Liver (tissue), 9 donors: ENCODE results near the gene CAMKMT. TPM values are rescaled to one million over a fixed set of nuclear protein-coding genes. Genes with fewer than 3 reads are reported as not detected.

Experiments
- DNase-seq: peaks from one replicate; pipeline ENCODE4 v3.0.0-alpha.2; 2017; ENCODE audit warnings: low spot score
- H3K27ac ChIP-seq, 2 donors: one replicate each; pipeline ENCODE4 v1.7.0; 2013; ENCODE audit warnings: inconsistent platforms in 2 of 2, low read length in 2 of 2, control low read depth in 1 of 2, low read depth in 1 of 2, mild to moderate bottlenecking in 1 of 2
- H3K27me3 ChIP-seq, 4 donors: one replicate each; pipeline versions ENCODE4 v1.6.1 to v1.7.0; 2013; ENCODE audit warnings: low read length in 3 of 4, inconsistent platforms in 1 of 4, mild to moderate bottlenecking in 1 of 4, moderate library complexity in 1 of 4; ENCODE audit not compliant: control insufficient read depth in 4 of 4, insufficient read depth in 4 of 4
- H3K36me3 ChIP-seq, 4 donors: one replicate each; pipeline versions ENCODE4 v1.6.1 to v1.7.0; 2013; ENCODE audit warnings: low read length in 3 of 4, mild to moderate bottlenecking in 3 of 4, low read depth in 1 of 4, moderate library complexity in 1 of 4; ENCODE audit not compliant: control insufficient read depth in 4 of 4, insufficient read depth in 3 of 4
- H3K4me1 ChIP-seq, 4 donors: one replicate each; pipeline versions ENCODE4 v1.6.1 to v1.7.0; 2013; ENCODE audit warnings: low read length in 3 of 4, mild to moderate bottlenecking in 3 of 4, moderate library complexity in 1 of 4; ENCODE audit not compliant: control insufficient read depth in 4 of 4, insufficient read depth in 4 of 4
- H3K4me3 ChIP-seq, 3 donors: one replicate each; pipeline versions ENCODE4 v1.6.1 to v1.7.0; 2013; ENCODE audit warnings: low read length in 3 of 3, control low read depth in 1 of 3, low read depth in 1 of 3, mild to moderate bottlenecking in 1 of 3
- H3K9ac ChIP-seq, 2 donors: one replicate each; pipeline ENCODE4 v1.7.0; 2013; ENCODE audit warnings: low read length in 2 of 2, mild to moderate bottlenecking in 2 of 2, moderate library complexity in 2 of 2, control low read depth in 1 of 2, low read depth in 1 of 2
- H3K9me3 ChIP-seq, 4 donors: one replicate each; pipeline versions ENCODE4 v1.6.1 to v1.7.0; 2013; ENCODE audit warnings: low read length in 3 of 4; ENCODE audit not compliant: control insufficient read depth in 4 of 4
- ATF3 ChIP-seq: IDR thresholded peaks from 2 replicates; pipeline ENCODE4 v1.6.1; 2016; ENCODE audit warnings: antibody characterized with exemption
- CTCF ChIP-seq: fragments of 150-350 bp; IDR thresholded peaks from 2 replicates; pipeline ENCODE4 v1.5.1; 2017; ENCODE audit warnings: improper control_type of control experiment, low read depth, low read length; ENCODE audit not compliant: missing input control
- EGR1 ChIP-seq, 2 donors: IDR thresholded peaks; 2 replicates each; pipeline ENCODE4 v1.6.1; 2016 to 2018; ENCODE audit warnings: antibody characterized with exemption in 2 of 2, low read depth in 2 of 2
- FOXA1 ChIP-seq: IDR thresholded peaks from 2 replicates; pipeline ENCODE4 v1.6.1; 2016; ENCODE audit warnings: antibody characterized with exemption
- FOXA2 ChIP-seq: IDR thresholded peaks from 2 replicates; pipeline ENCODE4 v1.6.1; 2016; ENCODE audit warnings: antibody characterized with exemption
- GABPA ChIP-seq, 2 donors: IDR thresholded peaks in 1 of 2; conservative IDR thresholded peaks in 1 of 2; 2 replicates each; pipeline ENCODE4 v1.6.1; 2016; ENCODE audit warnings: antibody characterized with exemption in 2 of 2, mild to moderate bottlenecking in 1 of 2, moderate library complexity in 1 of 2
- HNF4A ChIP-seq, 2 donors: conservative IDR thresholded peaks; 2 replicates each; pipeline ENCODE4 v1.6.1; 2016; ENCODE audit warnings: antibody characterized with exemption in 2 of 2, mild to moderate bottlenecking in 2 of 2
- HNF4G ChIP-seq: IDR thresholded peaks from 2 replicates; pipeline ENCODE4 v1.6.1; 2016; ENCODE audit warnings: antibody characterized with exemption
- JUND ChIP-seq, 2 donors: IDR thresholded peaks; 2 replicates each; pipeline ENCODE4 v1.6.1; 2016; ENCODE audit warnings: antibody characterized with exemption in 2 of 2
- NR2F2 ChIP-seq: IDR thresholded peaks from 2 replicates; pipeline ENCODE4 v1.6.1; 2016; ENCODE audit warnings: antibody characterized with exemption
- RAD21 ChIP-seq, 2 donors: IDR thresholded peaks; 2 replicates each; pipeline ENCODE4 v1.6.1; 2016; ENCODE audit warnings: antibody characterized with exemption in 2 of 2, mild to moderate bottlenecking in 2 of 2
- REST ChIP-seq: IDR thresholded peaks from 2 replicates; pipeline ENCODE4 v1.6.1; 2016; ENCODE audit warnings: antibody characterized with exemption, mild to moderate bottlenecking
- RXRA ChIP-seq, 2 donors: IDR thresholded peaks; 2 replicates each; pipeline ENCODE4 v1.6.1; 2017 to 2018; ENCODE audit warnings: antibody characterized with exemption in 2 of 2, mild to moderate bottlenecking in 1 of 2
- SP1 ChIP-seq: IDR thresholded peaks from 2 replicates; pipeline ENCODE4 v1.6.1; 2018; ENCODE audit warnings: antibody characterized with exemption, mild to moderate bottlenecking
- TAF1 ChIP-seq: conservative IDR thresholded peaks from 2 replicates; pipeline ENCODE4 v1.6.1; 2016; ENCODE audit warnings: antibody characterized with exemption, mild to moderate bottlenecking
- YY1 ChIP-seq: IDR thresholded peaks from 2 replicates; pipeline ENCODE4 v1.6.1; 2016; ENCODE audit warnings: antibody characterized with exemption, mild to moderate bottlenecking
- ZBTB33 ChIP-seq: IDR thresholded peaks from 2 replicates; pipeline ENCODE4 v1.6.1; 2016; ENCODE audit warnings: antibody characterized with exemption
- WGBS: extraction: QIAGEN DNeasy Blood & Tissue Kit; methylation state at CpG from one replicate; pipeline ENCODE4 v1.1.7; 2013; 5-methylcytosine and 5-hydroxymethylcytosine counted together
- polyA plus RNA-seq, 2 donors: library from polyadenylated mRNA; stranded (reverse) in 1 of 2; unstranded in 1 of 2; fragments of 200-250 nt in 1 of 2; fragments of >200 nt in 1 of 2; fragmentation: Nextera tagmentation in 1 of 2; extraction: Ambion mirVana in 1 of 2; gene quantifications; one replicate each; pipeline versions ENCODE4 v1.2.1 to v1.2.3, GENCODE V29; 2013 to 2015
- total RNA-seq, 2 donors: library from RNA; depleted of rRNA; stranded (reverse); fragments of >200 nt; gene quantifications; one replicate each; pipeline ENCODE4 v1.2.3, GENCODE V29; 2014
- TF ChIP-seq, protein P1 (sequence below): IDR thresholded peaks from 2 replicates; pipeline ENCODE4 v1.6.1; 2016; ENCODE audit warnings: antibody characterized with exemption
- donor health status: healthy.
- donor health status: healthy.
- donor health status: healthy.
- donor health status: healthy.
- donor health status: healthy.

The CAMKMT gene
- total and polyA plus RNA-seq, 4 donors, result 1.5 to 12.7 (median 7.1) TPM

DNA sequence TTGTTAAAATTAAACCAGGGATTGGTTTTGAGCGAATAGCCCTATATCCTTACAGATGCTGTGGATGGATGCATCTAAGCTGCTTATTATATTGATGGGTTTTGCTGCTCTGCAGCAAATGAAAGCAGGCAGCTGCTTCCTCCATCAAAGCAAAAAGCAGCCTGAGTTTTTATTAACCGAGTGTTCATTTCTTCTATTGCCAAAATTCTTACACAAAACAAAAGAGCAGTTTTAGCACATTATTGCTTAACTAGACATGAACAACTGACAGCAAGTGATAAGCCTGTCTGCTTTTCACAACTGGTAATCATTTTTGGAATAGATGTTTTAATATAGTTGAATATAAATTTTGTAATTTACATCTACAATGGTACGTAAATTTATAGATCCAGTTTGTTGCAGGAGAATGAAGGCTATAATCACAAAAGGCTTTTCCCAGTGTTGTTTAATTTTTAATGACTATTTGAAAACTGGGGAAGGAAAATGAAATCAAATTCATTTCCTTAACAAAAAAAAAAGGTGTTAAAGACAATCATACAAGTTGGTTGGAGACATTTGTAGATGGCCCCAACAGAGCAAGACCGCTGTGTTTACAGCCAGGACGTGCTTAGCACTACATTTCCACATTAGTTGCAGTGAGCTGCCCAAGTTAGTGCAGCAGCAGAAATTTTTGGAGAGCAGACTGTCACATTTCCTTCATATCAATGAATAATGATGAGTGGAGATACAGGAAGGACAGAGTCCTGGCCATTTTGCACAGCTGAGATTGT, 326.1 kb downstream of the CAMKMT start:
- 91% methylated on average over 5 of the region's 5 CpGs for WGBS
- no peak overlapping the region for H3K4me3 ChIP-seq
- H3K4me1 ChIP-seq, result no peaks in the 10 kb centered on the region
- no peaks in the 10 kb centered on the region for H3K9me3 ChIP-seq
- TF ChIP-seq RXRA (IDR thresholded peaks at IDR 0.05), result no peak
- TF ChIP-seq FOXA1, result no peak
- no peak for TF ChIP-seq RAD21 (IDR thresholded peaks at IDR 0.05)
- TF ChIP-seq TAF1, result no peak
- H3K27me3 ChIP-seq, result no peaks in the 10 kb centered on the region
- DNase-seq, result no peak
- no peak overlapping the region for H3K27ac ChIP-seq
- no peaks in the 10 kb centered on the region for H3K36me3 ChIP-seq
- no peak overlapping the region for H3K9ac ChIP-seq

DNA sequence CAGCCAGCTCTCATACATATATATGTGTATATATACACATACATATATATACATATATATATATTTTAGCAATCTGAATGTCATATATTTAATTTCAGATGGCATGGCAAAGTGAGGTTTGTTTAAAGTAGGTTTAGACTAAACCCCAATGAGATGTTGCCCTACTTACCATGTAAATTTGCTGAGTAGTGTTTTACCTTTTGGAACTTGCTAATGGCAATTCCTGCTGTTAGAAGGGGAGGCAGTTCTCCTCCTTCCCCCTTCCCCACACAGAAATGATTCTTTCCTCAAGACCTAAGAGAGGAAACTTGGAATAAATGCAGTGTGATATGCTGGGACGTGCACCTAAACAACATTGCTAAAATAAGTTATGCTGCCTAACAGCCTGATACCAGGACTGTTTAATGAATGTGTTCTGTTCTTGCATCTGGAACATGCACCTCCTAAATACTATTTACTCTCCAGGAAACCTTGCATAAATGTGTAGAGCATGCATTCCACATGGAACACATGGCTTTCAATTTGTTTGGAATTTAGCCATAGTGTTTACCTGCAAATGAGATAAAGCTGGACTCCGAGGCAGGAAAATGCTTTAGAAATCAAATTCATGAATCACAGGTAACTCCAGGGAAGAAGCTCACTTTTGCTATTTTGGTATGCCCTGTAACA, 326.8 kb downstream of the CAMKMT start:
- 87% methylated on average over 2 of the region's 2 CpGs for WGBS
- Histone ChIP-seq H3K9ac (no peak overlapping the region), H3K27me3 (no peaks in the 10 kb centered on the region), H3K9me3 (no peaks in the 10 kb centered on the region), H3K4me1 (no peaks in the 10 kb centered on the region), H3K36me3 (no peaks in the 10 kb centered on the region), H3K27ac (no peak overlapping the region), H3K4me3 (no peak overlapping the region)
- TF ChIP-seq FOXA1 (no peak), GABPA (IDR thresholded peaks at IDR 0.05 in 1 of 2, conservative IDR thresholded peaks at IDR 0.05 in 1 of 2) (no peak), TAF1 (no peak), CTCF (no peak), ZBTB33 (no peak), HNF4G (no peak), RAD21 (IDR thresholded peaks at IDR 0.05) (no peak), HNF4A (conservative IDR thresholded peaks at IDR 0.05) (no peak), JUND (IDR thresholded peaks at IDR 0.05) (no peak), EGR1 (IDR thresholded peaks at IDR 0.05; ENCODE audit: low read depth in 2 of 2) (no peak), SP1 (no peak), REST (no peak), YY1 (no peak), ATF3 (no peak), RXRA (IDR thresholded peaks at IDR 0.05) (no peak), NR2F2 (no peak), FOXA2 (no peak)
- TF ChIP-seq, protein P1, sequence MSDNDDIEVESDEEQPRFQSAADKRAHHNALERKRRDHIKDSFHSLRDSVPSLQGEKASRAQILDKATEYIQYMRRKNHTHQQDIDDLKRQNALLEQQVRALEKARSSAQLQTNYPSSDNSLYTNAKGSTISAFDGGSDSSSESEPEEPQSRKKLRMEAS, result no peak
- DNase-seq, result no peak
